Tracheal epithelial cell (primary cell): Measurements from ENCODE around the gene ACOT7. TPM values are rescaled to one million over a fixed set of nuclear protein-coding genes. Genes with fewer than 3 reads are reported as not detected.

ENCODE experiments used
- total RNA-seq: library from RNA; depleted of rRNA; stranded (reverse); fragments of >200 nt; gene quantifications from 2 replicates; pipeline ENCODE4 v1.2.1, GENCODE V29; 2014

The ACOT7 gene, protein sequence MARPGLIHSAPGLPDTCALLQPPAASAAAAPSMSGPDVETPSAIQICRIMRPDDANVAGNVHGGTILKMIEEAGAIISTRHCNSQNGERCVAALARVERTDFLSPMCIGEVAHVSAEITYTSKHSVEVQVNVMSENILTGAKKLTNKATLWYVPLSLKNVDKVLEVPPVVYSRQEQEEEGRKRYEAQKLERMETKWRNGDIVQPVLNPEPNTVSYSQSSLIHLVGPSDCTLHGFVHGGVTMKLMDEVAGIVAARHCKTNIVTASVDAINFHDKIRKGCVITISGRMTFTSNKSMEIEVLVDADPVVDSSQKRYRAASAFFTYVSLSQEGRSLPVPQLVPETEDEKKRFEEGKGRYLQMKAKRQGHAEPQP
- 70.6 and 71.2 TPM in 2 replicates for total RNA-seq

DNA sequence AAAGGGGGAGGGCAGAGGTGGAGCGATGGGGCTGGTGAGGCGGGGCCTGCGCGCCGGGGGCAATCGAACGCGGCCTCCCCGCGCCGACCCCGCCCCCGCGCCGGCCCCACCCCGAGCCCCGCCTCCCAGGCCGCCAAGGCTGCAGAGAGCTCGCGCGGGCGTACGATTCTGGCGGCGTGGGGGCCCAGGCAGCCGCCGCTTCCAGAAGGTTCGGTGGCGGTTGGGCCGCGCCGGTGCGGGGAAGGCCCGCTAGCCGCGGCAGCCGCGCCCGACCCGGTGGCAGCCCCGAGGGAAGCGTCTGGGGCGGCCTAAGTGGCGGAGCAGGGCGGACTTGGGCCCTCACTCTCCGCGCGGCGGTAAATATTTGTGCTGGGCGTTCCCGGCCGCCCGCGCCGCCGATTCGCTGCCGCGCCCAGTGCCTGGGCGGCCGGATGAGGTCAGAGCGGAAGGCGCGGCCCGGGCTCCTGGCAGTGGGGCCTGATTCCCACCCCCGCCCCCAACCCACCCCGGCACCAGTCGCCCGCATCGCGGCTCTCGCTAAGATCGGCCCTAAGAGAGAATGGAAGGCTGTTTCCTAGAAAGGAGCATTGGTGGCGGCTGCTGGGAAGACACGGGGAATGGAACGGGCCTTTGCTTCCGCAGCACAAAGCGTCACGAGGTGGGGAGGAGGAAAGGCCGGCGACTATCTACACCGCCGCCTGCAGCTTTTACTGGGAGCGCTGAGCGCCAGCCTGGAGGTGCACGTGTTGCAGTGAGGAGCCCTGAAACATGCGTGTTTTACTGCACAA, at the start of gene ACOT7:
Gene ACOT7 (minus strand): TSS at position 368 of the 788 bp plus-strand sequence. CDS start 368 bp downstream, outside the sequence.

DNA sequence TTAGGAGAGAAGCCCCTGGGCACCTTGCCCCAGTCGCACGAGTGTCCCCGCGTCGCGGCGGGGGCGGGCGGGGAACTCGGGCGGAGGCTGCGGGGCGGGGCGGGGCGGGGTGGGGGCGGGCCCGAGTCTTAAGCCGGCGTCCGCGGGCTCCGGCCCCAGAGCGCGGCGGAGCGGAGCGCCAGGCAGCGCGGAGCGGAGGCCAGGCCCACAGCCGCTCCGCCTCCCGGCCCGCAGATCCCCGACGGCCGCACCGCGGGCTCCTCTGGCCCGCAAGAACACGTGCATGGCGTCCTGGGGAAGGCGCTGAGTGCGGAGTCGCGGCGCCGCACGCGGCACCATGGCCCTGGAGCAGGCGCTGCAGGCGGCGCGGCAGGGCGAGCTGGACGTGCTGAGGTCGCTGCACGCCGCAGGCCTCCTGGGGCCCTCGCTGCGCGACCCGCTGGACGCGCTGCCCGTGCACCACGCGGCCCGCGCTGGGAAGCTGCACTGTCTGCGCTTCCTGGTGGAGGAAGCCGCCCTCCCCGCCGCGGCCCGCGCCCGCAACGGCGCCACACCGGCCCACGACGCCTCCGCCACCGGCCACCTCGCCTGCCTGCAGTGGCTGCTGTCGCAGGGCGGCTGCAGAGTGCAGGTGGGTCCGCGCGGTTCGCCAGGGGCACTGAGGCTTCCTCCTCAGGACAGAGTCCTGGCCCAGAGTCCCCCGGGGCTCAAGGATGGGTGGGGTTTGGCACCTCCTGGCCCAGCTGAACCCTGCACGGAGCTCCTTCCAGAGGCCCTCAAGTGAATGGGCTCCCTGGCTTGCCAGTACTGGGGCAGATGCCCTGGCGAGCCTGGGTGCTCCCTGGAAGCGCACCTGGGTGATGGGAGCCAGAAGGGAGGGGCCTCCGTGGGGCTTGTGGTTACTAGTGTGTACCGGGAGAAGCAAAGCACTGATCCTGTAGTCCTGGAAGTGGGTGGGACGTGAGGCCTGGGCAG, 31.3 kb upstream of the ACOT7 start, which contains the start of gene ESPN:
Gene ESPN (plus strand): TSS at position 158 of the 975 bp plus-strand sequence. CDS start 180 bp downstream, at position 338.

DNA sequence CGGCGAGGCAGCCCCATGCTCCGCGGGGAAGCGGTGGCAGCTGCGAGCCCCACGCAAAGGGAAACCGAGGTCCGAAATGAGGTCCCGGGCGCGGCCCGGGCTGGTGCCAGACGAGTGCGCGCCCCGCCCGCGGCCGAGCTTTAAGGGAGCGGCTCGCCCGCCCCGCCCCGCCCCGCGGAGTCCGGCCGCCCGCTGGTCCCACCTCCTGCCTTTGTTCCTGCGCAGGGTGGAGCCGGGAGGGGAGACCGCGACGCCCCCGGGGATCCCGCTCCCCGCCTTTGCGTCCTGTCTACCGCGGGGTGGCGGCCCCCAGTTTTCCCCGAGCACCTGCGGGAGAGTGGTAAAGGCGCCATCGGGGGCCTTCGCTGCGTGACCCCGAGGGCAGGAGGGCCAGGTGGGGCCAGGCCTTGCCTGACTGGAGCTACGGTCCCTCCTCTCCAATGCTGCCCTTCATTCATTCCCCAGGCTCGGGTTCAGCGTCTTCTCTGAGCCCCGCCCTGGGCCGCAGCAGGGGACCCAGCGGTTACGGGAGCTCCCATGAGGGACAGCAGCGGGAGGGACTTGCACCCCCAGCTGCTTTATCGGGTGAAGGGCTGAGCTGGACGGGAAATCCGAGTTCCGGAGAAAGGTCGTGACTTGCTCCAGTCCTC, 26.4 kb upstream of the ACOT7 start, which contains the start of gene HES2:
Gene HES2 (minus strand): TSS at position 116 of the 650 bp plus-strand sequence. CDS start 99 bp downstream, at position 17.

DNA sequence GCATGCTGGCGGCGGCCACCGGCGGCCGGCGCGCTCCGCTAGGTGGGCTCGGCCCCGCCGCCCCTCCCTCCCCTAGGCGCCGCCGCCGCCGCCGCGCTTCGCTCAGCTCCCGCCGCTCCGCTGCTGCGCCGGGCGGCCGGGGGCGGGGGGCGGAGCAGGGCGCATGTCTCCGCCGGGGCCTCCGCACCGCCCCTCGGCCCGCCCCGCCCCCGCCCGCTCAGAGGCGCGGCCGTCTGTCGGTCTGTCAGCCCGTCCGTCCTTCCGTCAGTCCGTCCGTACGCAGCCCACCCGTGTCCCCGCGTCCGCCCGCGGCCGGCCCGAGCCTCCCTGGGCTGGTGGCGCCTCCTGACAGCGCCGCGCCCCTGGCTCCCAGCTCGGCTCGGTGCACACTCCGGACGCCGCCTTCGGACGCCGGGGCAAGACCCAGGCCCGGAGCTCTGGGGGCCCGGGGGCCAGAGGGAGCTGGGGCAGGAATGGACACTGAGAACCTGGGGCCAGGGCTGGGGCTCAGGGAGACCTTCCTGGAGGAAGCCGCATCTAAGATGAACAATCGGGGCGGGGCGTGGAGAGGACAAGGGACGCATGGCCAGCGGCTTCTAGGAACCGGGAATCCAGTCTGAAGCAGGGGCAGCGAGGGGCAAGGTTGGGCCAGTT, 132.5 kb downstream of the ACOT7 start, which contains the start of gene GPR153:
Gene GPR153 (minus strand): TSS at position 138 of the 654 bp plus-strand sequence. CDS start 6,193 bp downstream, outside the sequence.

DNA sequence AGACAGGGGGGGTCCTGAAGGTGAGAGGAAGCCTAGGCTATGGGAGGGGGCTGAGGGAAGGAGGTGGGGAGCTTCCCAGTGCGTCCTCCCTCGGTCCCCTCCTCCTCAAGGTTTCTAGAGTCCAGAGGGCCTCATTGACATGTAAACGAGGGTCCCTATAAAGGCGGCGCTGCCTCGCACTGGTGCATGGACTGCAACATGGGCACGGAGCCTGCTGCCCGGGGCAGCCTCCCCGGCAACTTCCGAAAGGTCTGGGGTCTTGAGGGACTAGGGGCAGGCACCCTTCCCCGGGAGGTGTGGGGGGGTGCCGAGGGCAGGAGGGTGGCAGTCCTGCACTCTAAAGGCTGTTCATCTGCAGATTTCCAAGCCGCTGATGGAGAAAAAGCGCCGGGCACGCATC, 149.6 kb downstream of the ACOT7 start, which contains the start of gene HES3:
Gene HES3 (plus strand): TSS at position 187 of the 400 bp plus-strand sequence. CDS start 187 bp downstream, at position 374.

Other genes with a start within 250 kb of the ACOT7 start
- 0.24 TPM in 1 of 2 replicates, not detected in the other for gene CHD5, start 213.4 kb downstream of the ACOT7 start, total RNA-seq
- gene RPL22, start 194.2 kb downstream of the ACOT7 start, total RNA-seq = 142 and 199 TPM in 2 replicates
- 9.8 and 63.4 TPM in 2 replicates for gene RNF207, start 187.6 kb downstream of the ACOT7 start, total RNA-seq
- 60.3 and 63.9 TPM in 2 replicates for gene ICMT, start 157.8 kb downstream of the ACOT7 start, total RNA-seq
- gene HES3, start 149.6 kb downstream of the ACOT7 start, total RNA-seq = not detected in 2 replicates
- 16.4 and 41.1 TPM in 2 replicates for gene GPR153, start 132.7 kb downstream of the ACOT7 start, total RNA-seq
- 249 and 299 TPM in 2 replicates for gene HES2, start 26.2 kb upstream of the ACOT7 start, total RNA-seq
- 14.5 and 17.3 TPM in 2 replicates for gene ESPN, start 31.0 kb upstream of the ACOT7 start, total RNA-seq
- 14.9 and 21.0 TPM in 2 replicates for gene TNFRSF25, start 72.4 kb upstream of the ACOT7 start, total RNA-seq
- 49.0 and 59.5 TPM in 2 replicates for gene PLEKHG5, start 97.9 kb upstream of the ACOT7 start, total RNA-seq
- gene NOL9, start 160.7 kb upstream of the ACOT7 start, total RNA-seq = 14.3 and 15.9 TPM in 2 replicates
- gene TAS1R1, start 161.5 kb upstream of the ACOT7 start, total RNA-seq = not detected in 2 replicates
- gene ZBTB48, start 186.2 kb upstream of the ACOT7 start, total RNA-seq = 11.6 and 16.2 TPM in 2 replicates
- gene KLHL21, start 209.1 kb upstream of the ACOT7 start, total RNA-seq = 72.8 and 81.4 TPM in 2 replicates
- gene PHF13, start 220.0 kb upstream of the ACOT7 start, total RNA-seq = 8.4 and 9.6 TPM in 2 replicates
- gene THAP3, start 231.1 kb upstream of the ACOT7 start, total RNA-seq = 22.7 and 44.8 TPM in 2 replicates